ENCODE results near the gene GLTP.
A peak's percentile ranks its signal among the peaks of the same experiment; 100 is the strongest.
"Not testable (repeated sequence)": the region's sequence is repeated elsewhere in the genome, so short reads cannot be mapped to it uniquely, and the experiment has no call there.

The GLTP gene

GRCh38 chr12:109855377-109855776 lies 25.0 kb downstream of the GLTP start:
- H3K4me3 ChIP-seq (ENCODE audit: low read depth, low read length), result no peak overlapping the region
- TF ChIP-seq, protein P1, sequence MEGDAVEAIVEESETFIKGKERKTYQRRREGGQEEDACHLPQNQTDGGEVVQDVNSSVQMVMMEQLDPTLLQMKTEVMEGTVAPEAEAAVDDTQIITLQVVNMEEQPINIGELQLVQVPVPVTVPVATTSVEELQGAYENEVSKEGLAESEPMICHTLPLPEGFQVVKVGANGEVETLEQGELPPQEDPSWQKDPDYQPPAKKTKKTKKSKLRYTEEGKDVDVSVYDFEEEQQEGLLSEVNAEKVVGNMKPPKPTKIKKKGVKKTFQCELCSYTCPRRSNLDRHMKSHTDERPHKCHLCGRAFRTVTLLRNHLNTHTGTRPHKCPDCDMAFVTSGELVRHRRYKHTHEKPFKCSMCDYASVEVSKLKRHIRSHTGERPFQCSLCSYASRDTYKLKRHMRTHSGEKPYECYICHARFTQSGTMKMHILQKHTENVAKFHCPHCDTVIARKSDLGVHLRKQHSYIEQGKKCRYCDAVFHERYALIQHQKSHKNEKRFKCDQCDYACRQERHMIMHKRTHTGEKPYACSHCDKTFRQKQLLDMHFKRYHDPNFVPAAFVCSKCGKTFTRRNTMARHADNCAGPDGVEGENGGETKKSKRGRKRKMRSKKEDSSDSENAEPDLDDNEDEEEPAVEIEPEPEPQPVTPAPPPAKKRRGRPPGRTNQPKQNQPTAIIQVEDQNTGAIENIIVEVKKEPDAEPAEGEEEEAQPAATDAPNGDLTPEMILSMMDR (IDR thresholded peaks at IDR 0.05; ENCODE audit: borderline replicate concordance, insufficient read depth, low read depth, low read length), result no peak

- H3K4me3 ChIP-seq (ENCODE audit: low read depth, low read length), result not testable (repeated sequence)
Observed at GRCh38 chr12:109850518-109850917, 29.8 kb downstream of the GLTP start.

DNA sequence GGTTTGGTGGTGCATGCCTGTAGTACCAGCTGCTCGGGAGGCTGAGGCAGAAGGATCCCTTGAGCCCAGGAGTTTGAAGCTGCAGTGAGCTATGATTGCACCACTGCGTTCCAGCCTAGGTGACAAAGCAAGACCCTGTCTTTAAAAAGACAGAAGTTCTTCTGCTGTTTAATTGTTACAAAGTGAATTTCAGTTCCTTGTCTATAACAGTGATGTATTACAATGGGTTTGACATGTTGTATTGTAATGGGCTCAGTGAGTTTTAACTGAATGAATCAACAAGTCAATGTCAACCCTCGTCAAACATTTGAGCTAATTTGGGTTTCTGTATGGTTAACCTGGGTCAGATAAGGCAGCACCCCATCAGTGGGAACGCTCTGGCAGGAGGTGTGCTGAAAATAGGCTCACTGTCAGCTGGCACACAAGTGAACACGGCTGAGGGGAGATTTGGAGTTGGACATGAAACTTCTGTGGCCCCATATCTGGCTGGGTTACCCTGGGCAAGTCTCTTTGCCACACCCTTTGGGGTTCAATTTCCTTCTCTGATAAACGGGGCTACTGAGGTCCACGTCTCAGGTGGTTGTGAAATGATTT lies 33.1 kb downstream of the GLTP start:
- no peak overlapping the region for H3K4me3 ChIP-seq (ENCODE audit: low read depth, low read length)
- TF ChIP-seq, protein P1 (IDR thresholded peaks at IDR 0.05; ENCODE audit: borderline replicate concordance, insufficient read depth, low read depth, low read length), result no peak

DNA sequence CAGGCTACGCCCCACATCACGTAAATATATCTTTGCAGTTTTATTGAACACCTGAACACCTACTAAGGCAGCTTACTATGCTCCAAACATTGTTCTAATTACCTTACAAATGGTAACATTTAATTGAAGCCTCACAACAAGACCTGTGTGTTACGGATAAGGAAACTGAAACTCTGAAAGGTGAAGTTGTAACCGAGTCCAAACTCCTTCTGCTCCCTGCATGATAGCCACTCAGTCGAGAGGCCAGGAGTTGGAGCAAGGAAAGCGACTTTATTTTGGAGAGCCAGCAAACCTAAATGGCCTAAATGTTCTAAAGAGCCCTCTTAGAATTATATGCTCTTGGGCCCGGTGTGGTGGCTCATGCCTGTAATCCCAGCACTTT lies 34.5 kb downstream of the GLTP start:
- TF ChIP-seq, protein P1 (IDR thresholded peaks at IDR 0.05; ENCODE audit: borderline replicate concordance, insufficient read depth, low read depth, low read length), result no peak
- H3K4me3 ChIP-seq (ENCODE audit: low read depth, low read length), result no peak overlapping the region

DNA sequence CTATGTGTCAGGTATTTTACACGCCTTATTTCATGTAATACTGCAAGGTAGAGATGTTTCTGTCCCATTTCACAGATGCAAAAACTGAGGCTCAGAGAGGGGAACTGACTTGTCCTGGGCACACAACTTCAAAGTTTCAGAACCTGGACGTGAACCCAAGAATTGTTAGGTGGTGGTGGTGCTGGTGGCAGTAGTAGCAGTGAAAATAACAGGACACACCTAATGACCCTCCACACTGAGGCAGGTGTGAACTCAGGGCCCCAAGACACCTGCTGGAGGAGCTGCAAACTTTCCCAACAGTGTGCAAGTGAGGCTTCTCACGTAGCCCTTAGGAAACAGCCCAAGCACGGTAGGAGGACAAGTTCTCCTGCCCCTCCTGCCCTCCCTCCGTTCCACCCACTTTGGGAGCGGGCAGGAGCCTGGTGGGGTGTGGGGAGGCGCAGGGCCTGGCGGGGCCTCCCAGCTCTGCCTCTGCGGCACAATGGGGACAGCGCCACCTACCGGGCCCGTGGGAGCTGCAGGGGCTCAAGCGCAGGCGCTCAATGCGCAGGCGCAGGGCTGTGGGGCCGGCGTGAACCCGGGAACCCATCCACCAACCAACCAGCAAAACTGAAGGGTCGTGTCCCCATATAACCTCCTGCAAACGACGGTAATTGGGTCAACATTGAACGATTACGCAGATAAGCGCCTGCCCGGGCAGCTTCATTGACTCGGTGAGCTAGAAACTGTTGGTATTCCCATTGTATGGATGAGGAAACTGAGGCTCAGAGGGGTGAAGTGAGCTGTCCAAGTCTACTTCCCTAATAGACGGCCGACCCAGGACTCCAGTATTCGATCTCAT lies 35.1 kb downstream of the GLTP start:
- H3K4me3 ChIP-seq (ENCODE audit: low read depth, low read length), result peak overlapping the region; percentile 18
- TF ChIP-seq, protein P1 (IDR thresholded peaks at IDR 0.05; ENCODE audit: borderline replicate concordance, insufficient read depth, low read depth, low read length), result peak; percentile 99

GRCh38 chr12:109844091-109844490 lies 36.2 kb downstream of the GLTP start:
- TF ChIP-seq, protein P1 (IDR thresholded peaks at IDR 0.05; ENCODE audit: borderline replicate concordance, insufficient read depth, low read depth, low read length), result no peak
- H3K4me3 ChIP-seq (ENCODE audit: low read depth, low read length), result no peak overlapping the region

DNA sequence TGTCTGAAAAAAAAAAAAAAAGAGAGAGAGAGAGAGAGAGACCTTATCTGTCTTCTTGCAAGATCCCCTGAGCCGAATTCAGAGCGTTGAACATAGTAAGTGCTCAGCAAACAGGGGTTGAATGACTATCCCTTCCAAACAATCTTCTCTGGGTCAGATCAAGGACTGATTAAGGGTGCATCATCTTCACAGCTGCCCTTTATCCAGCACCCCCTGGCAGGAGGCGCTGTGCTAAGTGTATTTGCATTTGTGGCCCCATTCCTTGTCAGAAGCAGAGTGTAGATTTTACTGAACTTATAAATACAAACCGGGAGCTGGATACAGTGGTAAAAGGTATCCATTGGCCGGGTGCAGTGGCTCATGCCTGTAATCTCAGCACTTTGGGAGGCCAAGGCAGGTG lies 38.3 kb downstream of the GLTP start:
- TF ChIP-seq, protein P1 (IDR thresholded peaks at IDR 0.05; ENCODE audit: borderline replicate concordance, insufficient read depth, low read depth, low read length), result no peak
- H3K4me3 ChIP-seq (ENCODE audit: low read depth, low read length), result no peak overlapping the region
